Sigmoid colon (tissue), 4 donors: Measurements from ENCODE around the gene EPHA2.

Source experiments
- CTCF ChIP-seq, 4 experiments: fragments of 450-650 bp in 3 of 4; fragments of 200-600 bp in 1 of 4; IDR thresholded peaks; one replicate each; pipeline ENCODE4 v1.5.1; 2016 to 2019; ENCODE audit warnings: antibody characterized with exemption in 4 of 4, mild to moderate bottlenecking in 3 of 4, moderate library complexity in 2 of 4
- EP300 ChIP-seq, 4 donors: sonication (generic); formaldehyde crosslinking; IDR thresholded peaks; one replicate each; pipeline ENCODE4 v1.6.1; 2017; ENCODE audit warnings: antibody characterized with exemption in 4 of 4

- TF ChIP-seq CTCF (IDR thresholded peaks at IDR 0.05) (no peak), EP300 (IDR thresholded peaks at IDR 0.05) (no peak)
Measured at GRCh38 chr1:16076865-16077238, 79.0 kb downstream of the EPHA2 start.
